Endothelial cell of umbilical vein (primary cell): ENCODE measurements around the gene ZMAT3. TPM values are rescaled to one million over a fixed set of nuclear protein-coding genes. Genes with fewer than 3 reads are reported as not detected.

Experiments used
- BruUV-seq: library from RNA; stranded (reverse); fragments of 400-500 nt; replicated peaks from 2 replicates; lab custom pipeline; 2021; lab: Mats Ljungman, UMichigan
- CTCF ChIA-PET: fragments of 300-600, 350-600 bp; sonication (Branson Sonifier 250); formaldehyde crosslinking; loops from one replicate; lab custom pipeline; 2021; ENCODE audit warnings: antibody characterized with exemption, inconsistent platforms; lab: Charles Lee
- POLR2A ChIA-PET: fragments of 300-600, 350-600 bp; sonication (Branson Sonifier 250); formaldehyde crosslinking; loops from one replicate; lab custom pipeline; 2021; ENCODE audit warnings: antibody characterized with exemption, inconsistent platforms; lab: Charles Lee
- DNase-seq: peaks from one replicate; pipeline ENCODE4 v3.0.0-alpha.2; 2011; ENCODE audit warnings: low read depth, low spot score
- FAIRE-seq: peaks from 2 replicates; lab custom pipeline; 2011; peaks lifted over from hg19 to GRCh38; lab: Jason Lieb, UNC
- H2AFZ ChIP-seq: 2 replicates; pipeline ENCODE4 v1.6.0; 2012; ENCODE audit warnings: low read depth, low read length, control low read depth, inconsistent platforms
- H3K27ac ChIP-seq: 2 replicates; pipeline ENCODE4 v1.5.1; 2011; ENCODE audit warnings: low read depth, mild to moderate bottlenecking, control low read depth, low read length, moderate library complexity; ENCODE audit not compliant: insufficient read depth
- H3K27me3 ChIP-seq, 2 experiments: 2 replicates each; pipeline versions ENCODE4 v1.6.0 to v1.6.1; 2011; ENCODE audit warnings: low read length in 2 of 2, mixed read lengths in 1 of 2; ENCODE audit not compliant: control insufficient read depth in 2 of 2, insufficient read depth in 2 of 2
- H3K36me3 ChIP-seq, 2 experiments: 2 replicates in 1 of 2; 3 replicates in 1 of 2; pipeline ENCODE4 v1.5.1; 2011; ENCODE audit warnings: low read length in 2 of 2, mild to moderate bottlenecking in 1 of 2, moderate library complexity in 1 of 2; ENCODE audit not compliant: control insufficient read depth in 2 of 2, insufficient read depth in 2 of 2; ENCODE audit errors: extremely low read depth in 1 of 2
- H3K4me1 ChIP-seq: 3 replicates; pipeline ENCODE4 v1.5.1; 2011; ENCODE audit warnings: mild to moderate bottlenecking, low read length; ENCODE audit not compliant: control insufficient read depth, insufficient read depth; ENCODE audit errors: extremely low read depth
- H3K4me2 ChIP-seq: 2 replicates; pipeline ENCODE4 v1.6.1; 2011; ENCODE audit warnings: low read length, control low read depth, mixed read lengths; ENCODE audit not compliant: insufficient read depth
- H3K4me3 ChIP-seq, 3 experiments: fragments of 200-600 bp in 1 of 3; sonication (generic), shearing (Covaris generic) in 1 of 3; replicated peaks in 1 of 3; 2 replicates each; pipeline ENCODE4 v1.5.1; 2011 to 2016; ENCODE audit warnings: control low read depth in 3 of 3, low read length in 3 of 3, mild to moderate bottlenecking in 2 of 3, inconsistent platforms in 1 of 3, low read depth in 1 of 3, moderate library complexity in 1 of 3; ENCODE audit not compliant: insufficient read depth in 1 of 3
- H3K79me2 ChIP-seq: 2 replicates; pipeline ENCODE4 v1.6.0; 2012; ENCODE audit warnings: low read length, inconsistent platforms; ENCODE audit not compliant: control insufficient read depth, insufficient read depth
- H3K9ac ChIP-seq: replicated peaks from 2 replicates; pipeline ENCODE3; 2011; ENCODE audit warnings: low read length, control low read depth; ENCODE audit not compliant: insufficient read depth; ENCODE audit errors: extremely low read depth
- H3K9me1 ChIP-seq: replicated peaks from 3 replicates; pipeline ENCODE4 v1.6.0; 2011; ENCODE audit warnings: mild to moderate bottlenecking, low read length; ENCODE audit not compliant: control insufficient read depth, insufficient read depth; ENCODE audit errors: extremely low read depth
- H3K9me3 ChIP-seq: replicated peaks from 2 replicates; pipeline ENCODE4 v1.5.1; 2012; ENCODE audit warnings: low read length, inconsistent platforms; ENCODE audit not compliant: control insufficient read depth, insufficient read depth
- H4K20me1 ChIP-seq: replicated peaks from 2 replicates; pipeline ENCODE3; 2011; ENCODE audit warnings: mild to moderate bottlenecking, low read length; ENCODE audit not compliant: control insufficient read depth, insufficient read depth; ENCODE audit errors: extremely low read depth
- CTCF ChIP-seq, 2 donors: IDR thresholded peaks; 1 replicate in 1 of 2; 2 replicates in 1 of 2; pipeline ENCODE4 v1.5.1; 2011; ENCODE audit warnings: low read length in 2 of 2, mild to moderate bottlenecking in 2 of 2, moderate library complexity in 2 of 2, control low read depth in 1 of 2, inconsistent platforms in 1 of 2, low read depth in 1 of 2; ENCODE audit not compliant: insufficient read depth in 1 of 2; ENCODE audit errors: extremely low read depth in 1 of 2
- EZH2 ChIP-seq: IDR thresholded peaks from 2 replicates; pipeline ENCODE4 v1.6.1; 2012; ENCODE audit warnings: borderline replicate concordance, low read depth, mild to moderate bottlenecking, moderate library complexity, low read length, inconsistent platforms; ENCODE audit not compliant: severe bottlenecking
- FOS ChIP-seq: IDR thresholded peaks from 2 replicates; pipeline ENCODE4 v1.6.1; 2011; ENCODE audit warnings: mild to moderate bottlenecking, low read length, moderate library complexity, borderline replicate concordance; ENCODE audit not compliant: insufficient read depth
- GATA2 ChIP-seq: IDR thresholded peaks from 2 replicates; pipeline ENCODE4 v1.7.0; 2011; ENCODE audit warnings: low read depth, mild to moderate bottlenecking, moderate library complexity, mixed read lengths, low read length; ENCODE audit not compliant: insufficient read length, insufficient read depth
- JUN ChIP-seq: IDR thresholded peaks from 2 replicates; pipeline ENCODE4 v1.6.1; 2011; ENCODE audit warnings: borderline replicate concordance, low read depth; ENCODE audit not compliant: insufficient read length, insufficient read depth
- MYC ChIP-seq: IDR thresholded peaks from one replicate; pipeline ENCODE4 v1.6.1; 2011; ENCODE audit warnings: mild to moderate bottlenecking, low read depth, low read length
- POLR2A ChIP-seq: IDR thresholded peaks from 2 replicates; pipeline ENCODE4 v1.6.1; 2012; ENCODE audit warnings: low read depth, mild to moderate bottlenecking, control low read depth, low read length
- POLR2AphosphoS5 ChIP-seq: IDR thresholded peaks from 2 replicates; pipeline ENCODE4 v1.6.1; 2012; ENCODE audit warnings: low read depth, mild to moderate bottlenecking, control low read depth, low read length, moderate library complexity; ENCODE audit not compliant: insufficient read depth
- dilution Hi-C: fragments of 300-500 bp; cut with MboI; formaldehyde crosslinking; loops from one replicate; pipeline ENCODE4 v1.15.0; 2019; ENCODE audit warnings: low sequenced_read_pairs; ENCODE audit not compliant: extremely low pct_ligation_motif_present
- intact Hi-C: fragments of 100-400 bp; cut with micrococcal nuclease; formaldehyde crosslinking; loops from one replicate; pipeline ENCODE4 v1.10.0; 2022
- polyA plus RNA-seq, 4 experiments: library from polyadenylated mRNA; depleted of rRNA in 3 of 4; stranded (reverse) in 3 of 4; unstranded in 1 of 4; fragments of >200 nt; gene quantifications; 2 replicates each; pipeline versions ENCODE4 v1.2.1 to v1.2.3, GENCODE V29; 2011 to 2012; ENCODE audit warnings: missing spikeins in 1 of 4
- total RNA-seq: library from RNA; stranded (reverse); gene quantifications from 2 replicates; pipeline ENCODE4 v1.2.3, GENCODE V29; 2021
- TF ChIP-seq, protein P1 (sequence below): IDR thresholded peaks from 2 replicates; pipeline ENCODE4 v1.6.1; 2011; ENCODE audit not compliant: insufficient read depth, insufficient read length

ZMAT3 gene
- total and polyA plus RNA-seq, 2 donors (not counting 3 experiments of a cell fraction or from before 2014, with no cell fraction given) = 13.2 to 33.1 TPM

DNA sequence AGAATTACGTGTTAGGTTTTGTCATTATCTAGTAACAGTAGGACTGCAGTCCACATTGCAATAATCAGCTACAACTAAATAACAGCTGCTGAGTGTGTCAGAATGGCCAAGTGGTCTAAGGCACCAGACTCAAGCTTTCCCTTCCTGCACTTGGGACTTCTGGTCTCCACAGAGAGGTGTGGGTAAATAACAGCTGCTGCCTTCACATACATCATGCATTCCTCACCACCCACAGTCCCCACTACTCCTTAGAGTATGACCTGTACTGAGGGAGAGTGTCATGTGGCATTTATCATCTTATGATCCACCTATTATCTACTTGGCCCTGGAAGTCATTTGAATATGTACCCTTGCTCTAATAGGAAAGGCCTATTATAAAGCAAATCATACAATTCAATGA lies 22.2 kb upstream of the ZMAT3 start:
- TF ChIP-seq FOS (no peak), CTCF (IDR thresholded peaks at IDR 0.05; ENCODE audit: extremely low read depth in 1 of 2, insufficient read depth in 1 of 2, low read depth in 1 of 2, low read length in 2 of 2) (no peak), JUN (no peak), POLR2A (no peak), POLR2AphosphoS5 (no peak), MYC (no peak), EZH2 (no peak), GATA2 (no peak)
- TF ChIP-seq, protein P1, sequence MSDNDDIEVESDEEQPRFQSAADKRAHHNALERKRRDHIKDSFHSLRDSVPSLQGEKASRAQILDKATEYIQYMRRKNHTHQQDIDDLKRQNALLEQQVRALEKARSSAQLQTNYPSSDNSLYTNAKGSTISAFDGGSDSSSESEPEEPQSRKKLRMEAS = no peak
- dilution Hi-C loops = no loop called here
- CTCF ChIA-PET = interaction anchor here (0.9 to 1.0 kb wide), 2 partner anchors 9 to 14 kb away, joined by 3 to 4 read pairs; no protein-coding TSS in a partner anchor

More for the DNA sequence above, 22.2 kb upstream of the ZMAT3 start:
- Histone ChIP-seq H3K36me3 (no peaks in the 10 kb centered on the region), H3K4me1 (no peaks in the 10 kb centered on the region), H3K9ac (no peak overlapping the region), H3K4me3 (no peak overlapping the region), H3K9me3 (no peaks in the 10 kb centered on the region), H3K9me1 (no peaks in the 10 kb centered on the region), H4K20me1 (no peaks in the 10 kb centered on the region), H3K79me2 (no peaks in the 10 kb centered on the region), H3K27ac (no peak overlapping the region), H2AFZ (no peak overlapping the region), H3K27me3 (peaks cover 2% of the 10 kb centered on the region in 2 experiments), H3K4me2 (no peak overlapping the region)
- BruUV-seq = no TSS peak
- no peak for DNase-seq
- no peak for FAIRE-seq
- POLR2A ChIA-PET = no interaction called here
- intact Hi-C loops = no loop called here
